Measurements from ENCODE around the gene TMEM245.
"Not testable (repeated sequence)": the region's sequence is repeated elsewhere in the genome, so short reads cannot be mapped to it uniquely, and the experiment has no call there.

TMEM245 gene

DNA sequence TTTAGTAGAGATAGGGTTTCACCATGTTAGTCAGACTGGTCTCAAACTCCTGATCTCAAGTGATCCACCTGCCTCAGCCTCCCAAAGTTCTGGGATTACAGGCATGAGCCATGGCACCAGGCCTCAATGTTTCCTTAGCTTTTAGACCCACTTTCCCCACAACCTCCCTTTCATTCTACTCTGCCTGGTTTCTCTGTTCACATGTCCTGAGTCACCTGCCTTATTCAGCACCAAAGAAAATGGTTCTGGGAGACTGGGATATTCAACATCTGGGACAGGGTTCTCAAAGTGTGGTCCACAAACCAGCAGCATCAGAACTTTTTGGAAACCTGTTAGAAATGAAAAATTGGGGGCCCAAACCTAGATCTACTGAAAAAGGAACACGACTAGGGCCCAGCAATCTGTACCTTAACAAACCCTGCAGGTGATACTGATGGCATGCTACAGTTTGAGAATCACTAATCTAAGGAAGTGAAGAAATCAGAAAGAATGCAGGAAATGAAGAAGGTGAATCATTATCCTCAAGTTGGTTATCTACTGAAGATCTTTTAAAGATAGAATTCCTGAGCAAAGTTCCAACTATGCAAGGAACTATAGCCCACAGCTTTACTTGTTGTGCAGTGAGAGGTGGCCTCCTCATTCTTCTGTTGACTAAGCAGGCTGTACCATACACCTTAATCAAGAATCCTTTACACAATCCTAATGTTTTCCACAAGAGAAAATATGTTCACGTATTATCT, 54.6 kb downstream of the TMEM245 start:
- no peak for DNase-seq (ENCODE audit: low read depth in 2 of 2)

DNA sequence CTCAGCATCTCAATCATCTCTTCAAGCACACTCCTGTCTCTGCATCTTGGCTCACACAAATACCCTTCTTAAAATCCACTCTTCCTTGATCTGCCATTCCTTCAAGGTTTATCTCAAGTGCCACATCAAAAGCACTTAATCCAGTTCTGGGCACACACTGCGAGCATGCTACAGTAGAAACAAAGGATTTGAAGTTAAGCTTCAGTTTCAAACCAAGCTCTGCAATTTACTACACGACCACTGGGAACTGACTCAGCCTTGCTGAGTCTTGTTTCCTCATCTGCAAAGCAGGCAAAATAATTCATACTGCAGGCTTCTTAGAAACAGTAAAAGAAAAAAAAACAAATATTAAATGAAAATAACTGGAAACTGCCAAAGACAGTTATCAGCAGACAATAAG, 56.0 kb downstream of the TMEM245 start:
- no peak for DNase-seq (ENCODE audit: low read depth in 2 of 2)

DNA sequence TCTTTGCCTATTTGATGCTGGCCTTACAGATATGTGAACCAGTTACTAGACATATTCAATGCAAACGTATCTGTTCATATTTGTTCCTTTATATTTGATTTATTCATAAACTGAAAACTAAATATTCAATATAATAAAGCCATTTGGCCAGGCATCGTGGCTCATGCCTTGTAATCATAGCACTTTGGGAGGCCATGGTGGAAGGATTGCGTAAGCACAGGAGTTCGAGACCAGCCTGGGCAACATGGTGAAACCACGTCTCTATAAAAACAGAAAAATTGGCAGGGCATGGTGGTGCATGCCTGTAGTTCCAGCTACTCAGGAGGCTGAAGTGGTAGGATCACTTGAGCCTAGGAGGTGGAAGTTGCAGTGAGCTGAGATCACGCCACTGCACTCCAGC, 57.2 kb downstream of the TMEM245 start:
- no peak for DNase-seq (ENCODE audit: low read depth in 2 of 2)

DNA sequence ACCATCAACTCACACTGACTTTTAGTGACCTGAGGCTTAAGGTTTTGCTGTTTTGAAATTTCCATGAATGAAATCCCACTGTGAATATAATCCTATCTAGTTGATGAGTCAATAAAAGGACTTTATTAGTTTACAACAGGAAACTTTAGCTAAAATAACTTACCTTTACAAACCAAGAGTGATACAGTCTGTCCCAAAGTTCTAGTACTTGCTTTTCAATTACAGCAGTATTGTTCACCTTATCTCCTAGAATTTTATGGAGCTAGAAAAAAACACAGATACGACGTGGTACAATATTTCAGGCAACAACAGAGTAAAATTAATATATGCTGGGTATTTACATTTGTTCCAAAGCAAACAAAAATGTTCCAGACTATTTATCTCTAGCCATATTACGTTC, 59.6 kb downstream of the TMEM245 start:
- DNase-seq (ENCODE audit: low read depth in 2 of 2): no peak

DNA sequence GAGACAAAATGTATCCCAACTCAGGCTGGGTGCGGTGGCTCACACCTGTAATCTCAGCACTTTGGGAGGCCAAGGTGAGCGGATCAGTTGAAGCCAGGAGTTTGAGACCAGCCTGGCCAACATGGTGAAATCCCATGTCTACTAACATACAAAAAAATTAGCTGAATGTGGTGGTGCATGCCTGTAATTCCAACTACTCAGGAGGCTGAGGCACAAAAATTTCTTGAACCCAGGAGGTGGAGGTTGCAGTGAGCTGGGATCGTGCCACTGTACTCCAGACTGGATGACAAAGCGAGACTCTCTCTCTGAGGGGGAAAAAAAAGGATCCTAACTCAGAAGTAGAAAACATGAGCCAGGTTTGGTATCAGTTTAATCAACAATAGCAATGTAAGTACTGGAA, 66.6 kb downstream of the TMEM245 start:
- not testable (repeated sequence) for DNase-seq (ENCODE audit: low read depth in 2 of 2)

DNA sequence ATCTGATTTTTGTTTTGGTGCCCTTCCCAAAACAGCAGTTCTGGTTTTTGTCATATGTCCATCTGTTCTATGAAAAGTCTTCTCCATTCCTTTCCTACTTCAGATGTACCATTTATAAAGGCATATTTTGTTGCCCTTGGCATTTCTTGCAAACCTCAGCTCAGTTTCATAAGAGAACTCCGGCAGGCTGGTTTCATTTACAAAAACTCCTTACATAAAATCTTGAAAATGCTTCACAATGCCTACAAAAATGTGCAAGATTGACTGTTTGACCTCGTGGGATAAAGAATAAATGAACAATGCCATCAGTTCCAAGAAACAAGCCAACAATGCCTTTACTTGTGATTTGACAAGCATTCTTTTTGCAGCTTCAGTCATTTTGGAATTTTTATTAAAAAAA, 67.3 kb downstream of the TMEM245 start:
- DNase-seq (ENCODE audit: low read depth in 2 of 2): no peak

DNA sequence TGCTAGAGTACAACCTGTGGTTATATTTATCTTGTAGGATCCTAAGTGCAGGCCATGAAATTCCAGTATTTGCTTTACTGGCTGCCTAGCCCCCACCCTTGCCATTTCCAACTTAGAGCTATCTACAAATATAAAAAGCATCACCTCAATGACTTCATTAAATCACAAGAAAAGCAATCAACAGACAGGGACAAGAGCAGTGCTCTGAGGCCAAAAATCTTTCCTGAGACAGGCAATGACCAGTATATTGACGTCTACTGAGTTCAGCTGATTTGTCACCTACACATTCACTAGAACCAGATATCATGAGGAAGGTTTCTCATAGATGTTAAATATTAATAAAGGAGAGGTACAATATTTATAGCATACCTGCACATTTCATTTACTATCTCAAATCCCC, 68.0 kb downstream of the TMEM245 start:
- DNase-seq (ENCODE audit: low read depth in 2 of 2): no peak

- DNase-seq (ENCODE audit: low read depth in 2 of 2): no peak
Observed at GRCh38 chr9:109050444-109050843, 69.3 kb downstream of the TMEM245 start.

- DNase-seq (ENCODE audit: low read depth in 2 of 2): no peak
Observed at GRCh38 chr9:109048822-109049221, 70.9 kb downstream of the TMEM245 start.

DNA sequence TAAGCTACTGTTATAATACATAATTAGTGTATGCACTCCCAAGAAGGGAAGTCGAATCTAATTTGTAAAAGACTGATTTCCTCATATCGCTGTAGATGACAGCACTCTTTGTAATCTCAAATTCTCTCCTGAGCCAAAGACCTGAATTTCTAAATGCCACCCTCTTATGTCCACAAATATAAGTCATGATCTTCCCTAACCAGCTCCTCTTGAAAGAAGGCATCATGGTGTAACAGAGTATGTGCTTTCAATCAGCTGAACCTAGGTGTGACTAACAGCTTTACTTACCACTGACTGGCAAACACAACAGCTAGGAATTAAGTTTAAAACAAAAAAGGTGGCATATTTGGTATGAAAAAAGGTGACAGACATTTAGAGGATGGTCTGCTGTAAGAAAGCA, 72.5 kb downstream of the TMEM245 start:
- DNase-seq (ENCODE audit: low read depth in 2 of 2): no peak

GRCh38 chr9:109046346-109046745, 73.4 kb downstream of the TMEM245 start:
- no peak for DNase-seq (ENCODE audit: low read depth in 2 of 2)

- DNase-seq (ENCODE audit: low read depth in 2 of 2): no peak
Observed at GRCh38 chr9:109043578-109043977, 76.2 kb downstream of the TMEM245 start.

- DNase-seq (ENCODE audit: low read depth in 2 of 2): no peak
Observed at GRCh38 chr9:109040571-109040970, 79.2 kb downstream of the TMEM245 start.

DNA sequence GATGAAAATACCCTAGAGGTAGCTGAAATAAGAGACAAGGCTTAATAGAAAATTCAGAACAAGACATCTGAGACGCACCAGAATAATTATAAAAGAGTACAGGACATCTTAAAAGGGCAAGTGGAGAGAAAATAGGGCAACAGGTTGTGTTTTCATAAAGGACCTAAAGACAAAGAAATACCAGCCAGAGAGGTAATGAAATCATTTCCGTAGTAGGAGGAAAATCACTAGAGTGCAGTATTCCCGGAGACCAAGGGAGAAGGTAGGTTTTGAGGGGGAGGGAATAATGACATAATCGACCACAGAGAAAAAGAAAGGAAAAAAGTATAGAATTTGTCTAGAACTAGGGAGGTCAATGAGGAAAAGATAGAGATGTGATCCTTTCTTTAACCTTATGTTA, 80.2 kb downstream of the TMEM245 start:
- no peak for DNase-seq (ENCODE audit: low read depth in 2 of 2)

GRCh38 chr9:109037946-109038715, 81.6 kb downstream of the TMEM245 start:
- DNase-seq (ENCODE audit: low read depth in 2 of 2): no peak

DNA sequence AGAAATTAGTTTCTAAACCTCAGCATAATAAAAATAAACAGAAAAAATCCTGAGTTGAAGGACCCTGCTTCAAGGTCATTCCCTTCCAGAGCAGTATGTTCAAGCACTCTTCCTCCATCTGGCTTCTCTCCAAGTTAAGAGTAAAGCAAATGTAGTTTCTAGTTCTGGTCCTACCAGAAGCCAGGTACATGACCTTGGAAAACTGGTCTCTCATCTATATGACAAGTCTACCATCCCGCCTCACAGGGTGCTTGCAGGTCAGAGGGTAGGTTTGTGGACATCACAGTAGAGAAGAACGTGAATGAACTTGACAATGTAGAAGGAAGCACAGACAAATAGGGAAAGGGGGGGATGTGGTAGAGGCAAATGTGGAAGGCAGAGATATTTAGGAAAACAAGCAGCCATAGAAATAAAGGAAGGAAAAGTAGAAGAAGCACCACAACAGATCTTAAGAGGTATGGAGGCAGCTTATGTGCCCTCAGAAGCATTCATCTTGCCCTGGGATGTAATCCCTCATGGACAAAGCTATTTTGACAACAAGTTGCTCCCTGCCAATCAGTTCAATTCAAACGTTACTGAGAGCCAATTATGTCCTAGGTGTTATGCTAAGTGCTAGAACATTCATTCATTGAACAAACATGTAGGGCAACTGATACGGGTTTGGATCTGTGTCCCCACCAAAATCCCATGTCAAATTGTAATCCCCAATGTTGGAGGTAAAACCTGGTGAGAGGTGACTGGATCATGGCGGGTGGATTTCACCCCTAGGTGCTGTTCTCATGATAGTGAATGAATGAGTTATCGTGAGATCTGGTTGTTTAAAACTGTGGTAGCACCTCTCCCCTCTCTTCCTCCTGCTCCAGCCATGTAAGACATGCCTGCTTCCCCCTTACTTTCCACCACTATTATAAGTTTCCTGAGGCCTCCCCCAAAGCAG, 82.7 kb downstream of the TMEM245 start:
- no peak for DNase-seq (ENCODE audit: low read depth in 2 of 2)

DNA sequence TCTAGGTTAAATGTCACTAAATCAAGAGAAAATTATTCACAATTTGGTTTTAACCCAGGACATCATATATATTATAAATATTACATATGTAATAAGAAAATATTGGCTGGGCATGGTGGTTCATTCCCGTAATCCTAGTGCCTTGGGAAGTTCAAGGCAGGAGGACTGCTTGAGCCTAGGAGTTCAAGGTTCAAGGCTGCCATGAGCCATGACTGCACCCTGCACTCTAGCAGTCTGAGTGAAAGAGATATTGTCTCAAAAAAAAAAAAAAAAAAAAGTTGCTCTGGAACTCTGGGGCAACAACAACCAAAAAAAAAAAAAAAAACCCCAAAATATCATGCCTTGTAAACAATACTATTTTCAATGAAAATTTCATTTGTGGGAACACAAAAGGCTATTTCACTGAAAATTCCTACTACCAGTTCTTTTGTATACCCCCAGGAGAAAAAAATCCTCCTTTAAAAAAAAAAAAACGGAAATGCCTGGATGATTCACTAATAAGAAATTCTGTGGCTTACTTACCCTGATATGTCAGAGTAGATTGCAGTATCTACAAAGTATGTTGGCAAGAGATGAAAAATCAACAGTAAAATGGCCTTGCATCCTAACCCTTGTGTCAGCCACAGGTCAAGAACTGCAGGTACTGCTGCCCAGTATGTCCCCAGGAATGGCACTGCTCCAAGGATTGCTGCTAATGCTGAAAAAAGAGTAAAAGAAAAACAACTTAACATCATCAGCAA, 83.9 kb downstream of the TMEM245 start:
- no peak for DNase-seq (ENCODE audit: low read depth in 2 of 2)

GRCh38 chr9:109033941-109034700, 85.6 kb downstream of the TMEM245 start:
- DNase-seq (ENCODE audit: low read depth in 2 of 2): no peak

DNA sequence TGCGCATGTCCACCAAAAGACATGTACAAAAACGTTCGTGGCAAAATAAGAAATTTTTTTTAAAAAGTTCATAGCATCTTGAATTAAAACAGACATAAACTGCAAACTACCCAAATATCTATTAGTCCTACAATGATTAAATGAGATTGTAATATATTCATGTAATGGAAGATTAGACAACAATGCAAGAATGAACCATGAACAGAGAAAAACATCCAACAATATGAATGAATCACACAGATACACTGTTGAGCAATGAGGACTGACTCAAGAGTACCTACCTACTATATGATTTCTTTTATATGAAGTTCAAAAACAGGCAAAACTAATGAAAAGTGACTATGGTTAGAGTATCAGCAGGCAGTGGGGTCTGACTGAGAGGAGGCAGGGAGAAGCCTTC, 88.5 kb downstream of the TMEM245 start:
- DNase-seq (ENCODE audit: low read depth in 2 of 2): no peak

- DNase-seq (ENCODE audit: low read depth in 2 of 2): no peak
Observed at GRCh38 chr9:109030426-109030825, 89.3 kb downstream of the TMEM245 start.

- no peak for DNase-seq (ENCODE audit: low read depth in 2 of 2)
Observed at GRCh38 chr9:109028457-109028856, 91.3 kb downstream of the TMEM245 start.
